ENCODE data around the gene SLC17A9. TPM values are rescaled to one million over a fixed set of nuclear protein-coding genes. Genes with fewer than 3 reads are reported as not detected.

The SLC17A9 gene
- total and polyA plus RNA-seq, 2 experiments from 2014 or later: 11.1 to 23.2 TPM

- WGBS, 2 experiments (ENCODE audit: low coverage in 1 of 2, low lambda C conversion rate in 2 of 2, missing lambda C conversion rate in 2 of 2): 90 to 91% methylated on average over 11 of the region's 11 CpGs
- H3K4me3 ChIP-seq: no peak overlapping the region
- H3K9me2 ChIP-seq (ENCODE audit: insufficient read depth): no peaks in the 10 kb centered on the region
- H3K79me2 ChIP-seq (ENCODE audit: insufficient read depth): peaks cover 100% of the 10 kb centered on the region
- H3K9ac ChIP-seq: no peak overlapping the region
- peaks cover 7% of the 10 kb centered on the region; the same call in 1 of the 2 replicates for H4K20me1 ChIP-seq (ENCODE audit: insufficient read depth)
- DNase-seq: no peak
- no peaks in the 10 kb centered on the region for H3K27me3 ChIP-seq (replicated peaks; ENCODE audit: insufficient read depth)
- peaks cover 41% of the 10 kb centered on the region for H3K36me3 ChIP-seq (ENCODE audit: low read depth)
- H3F3A ChIP-seq (ENCODE audit: insufficient read depth): no peaks in the 10 kb centered on the region
- in situ Hi-C loops (cut with MboI): no loop called here
- H3K4me1 ChIP-seq (ENCODE audit: insufficient read depth): no peaks in the 10 kb centered on the region
- H2AFZ ChIP-seq: no peak overlapping the region
- H3K9me3 ChIP-seq (ENCODE audit: low read depth): no peaks in the 10 kb centered on the region
- no peak overlapping the region for H3K4me2 ChIP-seq (ENCODE audit: unreplicated experiment)
- no peak overlapping the region for H3K27ac ChIP-seq
- no peak for TF ChIP-seq EZH2phosphoT487 (IDR thresholded peaks at IDR 0.05; ENCODE audit: insufficient read depth, low read depth)
- no peak for TF ChIP-seq EZH2 (IDR thresholded peaks at IDR 0.05; ENCODE audit: insufficient read depth, poor library complexity, severe bottlenecking)
Observed at GRCh38 chr20:62910217-62910766, 42.2 kb upstream of the SLC17A9 start.

- TF ChIP-seq EZH2 (IDR thresholded peaks at IDR 0.05; ENCODE audit: insufficient read depth, poor library complexity, severe bottlenecking) (no peak), EZH2phosphoT487 (IDR thresholded peaks at IDR 0.05; ENCODE audit: insufficient read depth, low read depth) (no peak)
- H4K20me1 ChIP-seq (ENCODE audit: insufficient read depth): peaks cover 7% of the 10 kb centered on the region
- no peak overlapping the region for H2AFZ ChIP-seq
- no peak overlapping the region for H3K4me3 ChIP-seq
- H3K36me3 ChIP-seq (ENCODE audit: low read depth): peaks cover 35% of the 10 kb centered on the region
- H3K4me1 ChIP-seq (ENCODE audit: insufficient read depth): no peaks in the 10 kb centered on the region
- no peak for DNase-seq
- no peaks in the 10 kb centered on the region for H3K27me3 ChIP-seq (replicated peaks; ENCODE audit: insufficient read depth)
- 95% methylated on average over 42 to 45 of the region's 45 CpGs for WGBS, 2 experiments (ENCODE audit: low coverage in 1 of 2, low lambda C conversion rate in 2 of 2, missing lambda C conversion rate in 2 of 2)
- no peak overlapping the region for H3K27ac ChIP-seq
- H3F3A ChIP-seq (ENCODE audit: insufficient read depth): no peaks in the 10 kb centered on the region
- H3K9me3 ChIP-seq (ENCODE audit: low read depth): no peaks in the 10 kb centered on the region
- peaks cover 100% of the 10 kb centered on the region for H3K79me2 ChIP-seq (ENCODE audit: insufficient read depth)
- no peak overlapping the region for H3K4me2 ChIP-seq (ENCODE audit: unreplicated experiment)
- in situ Hi-C loops (cut with MboI): no loop called here
- H3K9ac ChIP-seq: no peak overlapping the region
- no peaks in the 10 kb centered on the region for H3K9me2 ChIP-seq (ENCODE audit: insufficient read depth)
Observed at GRCh38 chr20:62910777-62911497, 41.6 kb upstream of the SLC17A9 start.

- H3K4me2 ChIP-seq (ENCODE audit: unreplicated experiment): no peak overlapping the region
- in situ Hi-C loops (cut with MboI): no loop called here
- H3K4me1 ChIP-seq (ENCODE audit: insufficient read depth): no peaks in the 10 kb centered on the region
- H3K79me2 ChIP-seq (ENCODE audit: insufficient read depth): peaks cover 100% of the 10 kb centered on the region
- peaks cover 27% of the 10 kb centered on the region for H3K36me3 ChIP-seq (ENCODE audit: low read depth)
- H3K9me2 ChIP-seq (ENCODE audit: insufficient read depth): no peaks in the 10 kb centered on the region
- H3K27ac ChIP-seq: no peak overlapping the region
- H3K4me3 ChIP-seq: no peak overlapping the region
- H3K9ac ChIP-seq: no peak overlapping the region
- H3K27me3 ChIP-seq (replicated peaks; ENCODE audit: insufficient read depth): no peaks in the 10 kb centered on the region
- TF ChIP-seq EZH2phosphoT487 (IDR thresholded peaks at IDR 0.05; ENCODE audit: insufficient read depth, low read depth): no peak
- TF ChIP-seq EZH2 (IDR thresholded peaks at IDR 0.05; ENCODE audit: insufficient read depth, poor library complexity, severe bottlenecking): no peak
- H3K9me3 ChIP-seq (ENCODE audit: low read depth): no peaks in the 10 kb centered on the region
- peaks cover 11% of the 10 kb centered on the region for H4K20me1 ChIP-seq (ENCODE audit: insufficient read depth)
- whole genome bisulfite sequencing, 2 experiments (ENCODE audit: low coverage in 1 of 2, low lambda C conversion rate in 2 of 2, missing lambda C conversion rate in 2 of 2): 81 to 85% methylated on average over 10 of the region's 10 CpGs
- no peaks in the 10 kb centered on the region for H3F3A ChIP-seq (ENCODE audit: insufficient read depth)
- DNase-seq: no peak
- no peak overlapping the region for H2AFZ ChIP-seq
Observed at GRCh38 chr20:62911701-62912280, 40.7 kb upstream of the SLC17A9 start.

GRCh38 chr20:62913043-62913630, 39.4 kb upstream of the SLC17A9 start:
- 81 to 85% methylated on average over 7 of the region's 7 CpGs for WGBS, 2 experiments (ENCODE audit: low coverage in 1 of 2, low lambda C conversion rate in 2 of 2, missing lambda C conversion rate in 2 of 2)
- no peaks in the 10 kb centered on the region for H3K4me1 ChIP-seq (ENCODE audit: insufficient read depth)
- no peak overlapping the region for H3K4me2 ChIP-seq (ENCODE audit: unreplicated experiment)
- no peak overlapping the region for H2AFZ ChIP-seq
- no peaks in the 10 kb centered on the region for H3K9me3 ChIP-seq (ENCODE audit: low read depth)
- TF ChIP-seq EZH2 (IDR thresholded peaks at IDR 0.05; ENCODE audit: insufficient read depth, poor library complexity, severe bottlenecking) (no peak), EZH2phosphoT487 (IDR thresholded peaks at IDR 0.05; ENCODE audit: insufficient read depth, low read depth) (no peak)
- no peaks in the 10 kb centered on the region for H3K9me2 ChIP-seq (ENCODE audit: insufficient read depth)
- H3K9ac ChIP-seq: no peak overlapping the region
- DNase-seq: no peak
- H3F3A ChIP-seq (ENCODE audit: insufficient read depth): no peaks in the 10 kb centered on the region
- peaks cover 21% of the 10 kb centered on the region for H3K36me3 ChIP-seq (ENCODE audit: low read depth)
- H3K27me3 ChIP-seq (replicated peaks; ENCODE audit: insufficient read depth): no peaks in the 10 kb centered on the region
- H3K27ac ChIP-seq: no peak overlapping the region
- in situ Hi-C loops (cut with MboI): no loop called here
- H4K20me1 ChIP-seq (ENCODE audit: insufficient read depth): peaks cover 25% of the 10 kb centered on the region
- H3K79me2 ChIP-seq (ENCODE audit: insufficient read depth): peaks cover 100% of the 10 kb centered on the region
- no peak overlapping the region for H3K4me3 ChIP-seq
